Liver (tissue), 9 donors: ENCODE results near the gene NAA10. TPM values are rescaled to one million over a fixed set of nuclear protein-coding genes. Genes with fewer than 3 reads are reported as not detected.

ENCODE experiments used
- DNase-seq: peaks from one replicate; pipeline ENCODE4 v3.0.0-alpha.2; 2017; ENCODE audit warnings: low spot score
- H3K27ac ChIP-seq, 2 donors: one replicate each; pipeline ENCODE4 v1.7.0; 2013; ENCODE audit warnings: inconsistent platforms in 2 of 2, low read length in 2 of 2, control low read depth in 1 of 2, low read depth in 1 of 2, mild to moderate bottlenecking in 1 of 2
- H3K27me3 ChIP-seq, 4 donors: one replicate each; pipeline versions ENCODE4 v1.6.1 to v1.7.0; 2013; ENCODE audit warnings: low read length in 3 of 4, inconsistent platforms in 1 of 4, mild to moderate bottlenecking in 1 of 4, moderate library complexity in 1 of 4; ENCODE audit not compliant: control insufficient read depth in 4 of 4, insufficient read depth in 4 of 4
- H3K36me3 ChIP-seq, 4 donors: one replicate each; pipeline versions ENCODE4 v1.6.1 to v1.7.0; 2013; ENCODE audit warnings: low read length in 3 of 4, mild to moderate bottlenecking in 3 of 4, low read depth in 1 of 4, moderate library complexity in 1 of 4; ENCODE audit not compliant: control insufficient read depth in 4 of 4, insufficient read depth in 3 of 4
- H3K4me1 ChIP-seq, 4 donors: one replicate each; pipeline versions ENCODE4 v1.6.1 to v1.7.0; 2013; ENCODE audit warnings: low read length in 3 of 4, mild to moderate bottlenecking in 3 of 4, moderate library complexity in 1 of 4; ENCODE audit not compliant: control insufficient read depth in 4 of 4, insufficient read depth in 4 of 4
- H3K4me3 ChIP-seq, 3 donors: one replicate each; pipeline versions ENCODE4 v1.6.1 to v1.7.0; 2013; ENCODE audit warnings: low read length in 3 of 3, control low read depth in 1 of 3, low read depth in 1 of 3, mild to moderate bottlenecking in 1 of 3
- H3K9ac ChIP-seq, 2 donors: one replicate each; pipeline ENCODE4 v1.7.0; 2013; ENCODE audit warnings: low read length in 2 of 2, mild to moderate bottlenecking in 2 of 2, moderate library complexity in 2 of 2, control low read depth in 1 of 2, low read depth in 1 of 2
- H3K9me3 ChIP-seq, 4 donors: one replicate each; pipeline versions ENCODE4 v1.6.1 to v1.7.0; 2013; ENCODE audit warnings: low read length in 3 of 4; ENCODE audit not compliant: control insufficient read depth in 4 of 4
- ATF3 ChIP-seq: IDR thresholded peaks from 2 replicates; pipeline ENCODE4 v1.6.1; 2016; ENCODE audit warnings: antibody characterized with exemption
- CTCF ChIP-seq: fragments of 150-350 bp; IDR thresholded peaks from 2 replicates; pipeline ENCODE4 v1.5.1; 2017; ENCODE audit warnings: improper control_type of control experiment, low read depth, low read length; ENCODE audit not compliant: missing input control
- EGR1 ChIP-seq, 2 donors: IDR thresholded peaks; 2 replicates each; pipeline ENCODE4 v1.6.1; 2016 to 2018; ENCODE audit warnings: antibody characterized with exemption in 2 of 2, low read depth in 2 of 2
- FOXA1 ChIP-seq: IDR thresholded peaks from 2 replicates; pipeline ENCODE4 v1.6.1; 2016; ENCODE audit warnings: antibody characterized with exemption
- FOXA2 ChIP-seq: IDR thresholded peaks from 2 replicates; pipeline ENCODE4 v1.6.1; 2016; ENCODE audit warnings: antibody characterized with exemption
- GABPA ChIP-seq, 2 donors: IDR thresholded peaks in 1 of 2; conservative IDR thresholded peaks in 1 of 2; 2 replicates each; pipeline ENCODE4 v1.6.1; 2016; ENCODE audit warnings: antibody characterized with exemption in 2 of 2, mild to moderate bottlenecking in 1 of 2, moderate library complexity in 1 of 2
- HNF4A ChIP-seq, 2 donors: conservative IDR thresholded peaks; 2 replicates each; pipeline ENCODE4 v1.6.1; 2016; ENCODE audit warnings: antibody characterized with exemption in 2 of 2, mild to moderate bottlenecking in 2 of 2
- HNF4G ChIP-seq: IDR thresholded peaks from 2 replicates; pipeline ENCODE4 v1.6.1; 2016; ENCODE audit warnings: antibody characterized with exemption
- JUND ChIP-seq, 2 donors: IDR thresholded peaks; 2 replicates each; pipeline ENCODE4 v1.6.1; 2016; ENCODE audit warnings: antibody characterized with exemption in 2 of 2
- NR2F2 ChIP-seq: IDR thresholded peaks from 2 replicates; pipeline ENCODE4 v1.6.1; 2016; ENCODE audit warnings: antibody characterized with exemption
- RAD21 ChIP-seq, 2 donors: IDR thresholded peaks; 2 replicates each; pipeline ENCODE4 v1.6.1; 2016; ENCODE audit warnings: antibody characterized with exemption in 2 of 2, mild to moderate bottlenecking in 2 of 2
- REST ChIP-seq: IDR thresholded peaks from 2 replicates; pipeline ENCODE4 v1.6.1; 2016; ENCODE audit warnings: antibody characterized with exemption, mild to moderate bottlenecking
- RXRA ChIP-seq, 2 donors: IDR thresholded peaks; 2 replicates each; pipeline ENCODE4 v1.6.1; 2017 to 2018; ENCODE audit warnings: antibody characterized with exemption in 2 of 2, mild to moderate bottlenecking in 1 of 2
- SP1 ChIP-seq: IDR thresholded peaks from 2 replicates; pipeline ENCODE4 v1.6.1; 2018; ENCODE audit warnings: antibody characterized with exemption, mild to moderate bottlenecking
- TAF1 ChIP-seq: conservative IDR thresholded peaks from 2 replicates; pipeline ENCODE4 v1.6.1; 2016; ENCODE audit warnings: antibody characterized with exemption, mild to moderate bottlenecking
- YY1 ChIP-seq: IDR thresholded peaks from 2 replicates; pipeline ENCODE4 v1.6.1; 2016; ENCODE audit warnings: antibody characterized with exemption, mild to moderate bottlenecking
- ZBTB33 ChIP-seq: IDR thresholded peaks from 2 replicates; pipeline ENCODE4 v1.6.1; 2016; ENCODE audit warnings: antibody characterized with exemption
- WGBS: extraction: QIAGEN DNeasy Blood & Tissue Kit; methylation state at CpG from one replicate; pipeline ENCODE4 v1.1.7; 2013; 5-methylcytosine and 5-hydroxymethylcytosine counted together
- polyA plus RNA-seq, 2 donors: library from polyadenylated mRNA; stranded (reverse) in 1 of 2; unstranded in 1 of 2; fragments of 200-250 nt in 1 of 2; fragments of >200 nt in 1 of 2; fragmentation: Nextera tagmentation in 1 of 2; extraction: Ambion mirVana in 1 of 2; gene quantifications; one replicate each; pipeline versions ENCODE4 v1.2.1 to v1.2.3, GENCODE V29; 2013 to 2015
- total RNA-seq, 2 donors: library from RNA; depleted of rRNA; stranded (reverse); fragments of >200 nt; gene quantifications; one replicate each; pipeline ENCODE4 v1.2.3, GENCODE V29; 2014
- TF ChIP-seq, protein P1 (sequence below): IDR thresholded peaks from 2 replicates; pipeline ENCODE4 v1.6.1; 2016; ENCODE audit warnings: antibody characterized with exemption
- donor health status: healthy.
- donor health status: healthy.
- donor health status: healthy.
- donor health status: healthy.
- donor health status: healthy.

The NAA10 gene
- total and polyA plus RNA-seq, 4 donors, result 20.5 to 58.8 (median 44.4) TPM

DNA sequence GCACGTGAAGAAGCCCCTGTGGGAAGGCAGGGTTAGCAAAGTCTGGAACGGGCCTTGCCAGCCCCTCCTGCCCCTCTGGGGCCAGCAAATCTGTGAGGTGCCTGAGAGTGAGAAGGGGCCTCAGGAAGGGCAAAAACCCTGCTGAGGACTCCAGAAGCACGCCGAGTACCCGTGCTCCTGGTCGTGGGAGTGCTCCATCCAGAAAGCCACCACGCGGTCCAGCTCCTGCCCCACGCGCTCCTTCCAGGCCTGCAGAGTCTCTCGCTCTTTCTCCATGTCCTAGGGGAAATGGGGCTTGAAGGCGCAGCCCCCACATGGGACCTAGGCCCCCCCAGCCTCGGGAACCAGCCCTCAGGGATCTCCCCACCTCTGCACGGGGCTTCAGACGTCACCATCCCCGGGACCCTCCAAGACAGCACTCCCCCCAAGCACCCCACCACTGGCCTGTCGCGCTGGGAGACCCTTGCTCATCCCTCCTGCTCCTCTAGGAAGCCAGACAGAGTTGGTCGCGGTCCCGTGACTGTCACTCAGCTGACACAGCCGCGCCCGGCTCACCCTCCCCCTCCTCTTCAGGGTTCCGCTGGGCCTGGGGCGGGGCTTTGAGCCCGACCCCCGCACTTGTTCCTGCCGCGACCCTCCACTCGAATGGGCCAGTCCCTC lies 9.4 kb upstream of the NAA10 start, which contains the start of gene RENBP:
Gene RENBP (minus strand): TSS at position 504 of the 660 bp plus-strand sequence. CDS start 33 bp downstream, at position 471.
- WGBS, result 32% methylated on average over 30 of the region's 31 CpGs

More for the DNA sequence above, 9.4 kb upstream of the NAA10 start, which contains the start of gene RENBP:
- Histone ChIP-seq H3K9me3 (no peaks in the 10 kb centered on the region), H3K27ac (no peak within 1 kb of the TSS), H3K36me3 (peaks cover 0 to 2% (median under 1%) of the 10 kb centered on the region in 4 donors), H3K4me3 (peak within 1 kb of the TSS in 2 of 3 donors; percentile 9 to 13), H3K27me3 (no peaks in the 10 kb centered on the region), H3K9ac (no peak within 1 kb of the TSS), H3K4me1 (peaks cover 0 to 2% (median 0%) of the 10 kb centered on the region in 4 donors)
- DNase-seq, result no peak
- TF ChIP-seq ATF3, result no peak
- no peak for TF ChIP-seq SP1
- TF ChIP-seq YY1, result no peak
- TF ChIP-seq CTCF, result no peak
- TF ChIP-seq REST, result no peak
- no peak for TF ChIP-seq EGR1 (IDR thresholded peaks at IDR 0.05; ENCODE audit: low read depth in 2 of 2)
- TF ChIP-seq, protein P1, sequence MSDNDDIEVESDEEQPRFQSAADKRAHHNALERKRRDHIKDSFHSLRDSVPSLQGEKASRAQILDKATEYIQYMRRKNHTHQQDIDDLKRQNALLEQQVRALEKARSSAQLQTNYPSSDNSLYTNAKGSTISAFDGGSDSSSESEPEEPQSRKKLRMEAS, result no peak
- no peak for TF ChIP-seq JUND (IDR thresholded peaks at IDR 0.05)
- no peak for TF ChIP-seq TAF1
- no peak for TF ChIP-seq NR2F2
- TF ChIP-seq RAD21 (IDR thresholded peaks at IDR 0.05), result no peak
- no peak for TF ChIP-seq GABPA (IDR thresholded peaks at IDR 0.05 in 1 of 2, conservative IDR thresholded peaks at IDR 0.05 in 1 of 2)
- no peak for TF ChIP-seq FOXA2
- TF ChIP-seq ZBTB33, result no peak
- TF ChIP-seq RXRA (IDR thresholded peaks at IDR 0.05), result no peak
- TF ChIP-seq HNF4G, result no peak
- no peak for TF ChIP-seq FOXA1
- no peak for TF ChIP-seq HNF4A (conservative IDR thresholded peaks at IDR 0.05)
